Stimulated activated CD4-positive, alpha-beta T cell treated with anti-CD3 and anti-CD28 coated beads, Interleukin-12 subunit alpha, Interleukin-12 subunit beta, amount 100 ng/mL, for 24 hours (primary cell): ENCODE data around the gene FBXO27.
"Not testable (repeated sequence)": the region's sequence is repeated elsewhere in the genome, so short reads cannot be mapped to it uniquely, and the experiment has no call there.

Experiments
- DNase-seq, 2 experiments: peaks; one replicate each; pipeline ENCODE4 v3.0.0-alpha.2; 2020; ENCODE audit warnings: low read depth in 2 of 2

The FBXO27 gene, protein sequence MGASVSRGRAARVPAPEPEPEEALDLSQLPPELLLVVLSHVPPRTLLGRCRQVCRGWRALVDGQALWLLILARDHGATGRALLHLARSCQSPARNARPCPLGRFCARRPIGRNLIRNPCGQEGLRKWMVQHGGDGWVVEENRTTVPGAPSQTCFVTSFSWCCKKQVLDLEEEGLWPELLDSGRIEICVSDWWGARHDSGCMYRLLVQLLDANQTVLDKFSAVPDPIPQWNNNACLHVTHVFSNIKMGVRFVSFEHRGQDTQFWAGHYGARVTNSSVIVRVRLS

DNA sequence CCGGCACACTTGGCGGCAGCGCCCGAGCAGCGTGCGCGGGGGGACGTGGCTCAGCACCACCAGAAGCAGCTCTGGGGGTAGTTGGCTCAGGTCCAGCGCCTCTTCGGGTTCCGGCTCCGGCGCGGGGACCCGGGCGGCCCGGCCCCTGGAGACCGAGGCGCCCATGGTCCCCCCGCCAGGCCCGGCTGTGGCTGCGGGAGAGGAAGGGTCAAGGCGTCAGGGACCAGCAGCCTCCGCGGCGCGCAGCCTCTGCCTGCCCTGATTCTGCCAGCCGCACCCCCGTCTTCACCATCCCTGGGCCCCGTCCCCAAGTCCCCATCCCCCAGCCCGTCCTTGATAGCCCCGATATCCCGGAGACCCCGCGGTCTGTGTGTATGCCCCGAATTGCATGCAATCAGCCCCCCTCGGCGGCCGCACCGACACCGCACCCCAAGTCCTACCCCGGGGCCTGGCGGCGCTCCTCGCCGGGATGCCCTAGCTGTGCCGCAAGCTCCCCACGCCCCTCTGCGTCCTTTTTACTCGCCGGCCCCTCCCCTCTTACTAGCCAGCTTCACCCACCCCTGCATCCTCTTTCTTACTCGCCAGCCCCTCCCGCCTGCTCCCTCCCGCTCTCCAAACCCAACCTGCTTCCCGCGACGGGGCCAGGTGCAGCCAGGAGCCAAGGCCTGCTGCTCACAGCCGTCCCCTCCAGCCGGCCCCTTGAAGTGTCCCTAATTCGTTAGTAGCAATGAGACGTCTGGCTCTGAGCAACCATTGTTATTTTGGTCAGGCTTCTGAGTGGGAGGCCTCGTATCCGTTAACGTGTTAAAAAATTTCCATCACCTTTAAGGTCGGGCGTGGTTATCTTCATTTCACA, at the start of gene FBXO27:
Gene FBXO27 (minus strand): TSS at position 487 of the 856 bp plus-strand sequence. CDS start 322 bp downstream, at position 165.
- no peak for DNase-seq

DNA sequence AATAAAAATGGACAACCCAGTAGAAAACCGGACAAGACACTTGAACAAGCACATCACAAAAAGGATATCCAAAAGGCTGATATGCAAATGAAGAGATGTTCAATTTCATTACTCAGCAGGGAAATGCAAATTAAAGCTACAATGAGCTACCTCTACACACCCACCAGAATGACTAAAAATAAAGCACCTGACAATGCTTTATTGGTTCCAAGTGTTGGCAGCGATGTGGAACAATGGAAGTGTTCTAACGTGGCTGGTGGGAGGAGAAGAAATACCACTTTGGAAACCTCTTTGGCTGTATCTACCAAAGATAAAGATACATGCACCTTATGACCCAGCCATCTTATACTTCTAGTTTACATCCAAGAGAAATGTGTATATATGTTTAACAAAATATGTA, 48.1 kb upstream of the FBXO27 start:
- no peak for DNase-seq

DNA sequence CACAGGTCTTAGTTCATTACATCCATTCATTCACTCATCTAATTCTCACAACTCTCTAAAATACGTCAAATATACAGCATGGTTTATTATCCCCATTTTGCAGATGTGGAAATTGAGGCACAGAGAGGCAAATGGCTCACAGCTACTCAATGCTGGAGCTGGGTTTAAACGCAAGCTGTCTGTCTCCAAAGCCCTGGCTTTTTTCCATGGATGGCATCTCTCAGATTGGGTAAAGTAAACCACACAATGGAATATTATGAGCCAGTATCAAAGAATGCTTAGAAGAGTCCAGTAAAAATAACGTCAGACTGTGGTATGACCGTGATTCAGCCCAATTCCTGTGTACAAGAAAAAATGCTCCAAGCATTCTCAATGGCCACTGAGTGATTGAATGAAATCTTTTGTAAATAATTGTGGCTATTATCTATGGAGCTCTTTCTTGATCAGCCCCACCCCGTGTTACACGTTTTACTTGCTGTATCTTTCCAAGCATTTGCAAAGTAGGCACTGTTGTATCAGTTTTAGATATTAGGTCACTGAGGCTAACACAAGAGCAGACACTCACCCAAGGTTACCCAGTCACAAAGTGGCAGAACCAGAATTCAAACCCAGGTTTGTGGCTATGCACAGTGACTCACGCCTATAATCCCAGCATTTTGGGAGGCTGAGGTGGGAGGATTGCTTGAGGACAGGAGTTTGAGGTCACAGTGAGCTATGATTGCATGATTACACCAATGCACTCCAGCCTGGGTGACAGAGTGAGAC, 46.3 kb upstream of the FBXO27 start:
- no peak for DNase-seq

DNA sequence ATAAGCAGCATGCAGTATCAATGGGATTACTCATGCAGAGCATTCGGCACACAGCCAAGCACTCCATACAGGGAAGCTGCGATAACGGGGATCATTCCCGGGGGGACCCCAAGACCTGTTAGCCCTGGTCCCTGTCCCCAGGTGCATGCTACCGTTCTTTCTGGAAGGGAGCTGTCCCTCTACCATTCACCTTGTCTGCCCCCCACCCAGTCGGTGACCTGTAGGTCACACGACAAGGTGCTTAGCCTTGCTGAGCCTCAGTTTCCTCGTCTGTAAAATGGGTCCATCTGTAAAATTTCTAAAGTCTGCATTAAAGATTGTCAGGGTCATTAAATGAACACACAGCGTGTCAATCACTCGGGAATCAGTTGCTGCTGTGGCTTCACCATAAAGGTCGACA, 45.0 kb upstream of the FBXO27 start:
- DNase-seq = no peak

DNA sequence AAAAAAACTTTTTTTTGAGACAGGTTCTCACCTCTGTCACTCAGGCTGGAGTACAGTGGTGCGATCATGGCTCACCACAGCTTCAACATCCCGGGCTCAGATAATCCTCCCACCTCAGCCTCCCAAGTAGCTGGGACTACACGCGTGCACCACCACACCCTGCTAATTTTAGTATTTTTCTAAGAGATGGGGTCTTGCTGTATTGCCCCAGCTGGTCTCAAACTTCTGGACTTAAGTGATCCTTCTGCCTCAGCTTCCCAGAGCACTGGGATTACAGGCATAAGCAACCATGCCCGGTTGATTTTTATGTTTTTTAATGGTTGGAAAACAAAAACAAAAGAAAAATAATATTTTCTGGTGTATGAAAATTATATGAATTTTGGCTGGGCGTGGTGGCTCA, 42.6 kb upstream of the FBXO27 start:
- DNase-seq = no peak

DNA sequence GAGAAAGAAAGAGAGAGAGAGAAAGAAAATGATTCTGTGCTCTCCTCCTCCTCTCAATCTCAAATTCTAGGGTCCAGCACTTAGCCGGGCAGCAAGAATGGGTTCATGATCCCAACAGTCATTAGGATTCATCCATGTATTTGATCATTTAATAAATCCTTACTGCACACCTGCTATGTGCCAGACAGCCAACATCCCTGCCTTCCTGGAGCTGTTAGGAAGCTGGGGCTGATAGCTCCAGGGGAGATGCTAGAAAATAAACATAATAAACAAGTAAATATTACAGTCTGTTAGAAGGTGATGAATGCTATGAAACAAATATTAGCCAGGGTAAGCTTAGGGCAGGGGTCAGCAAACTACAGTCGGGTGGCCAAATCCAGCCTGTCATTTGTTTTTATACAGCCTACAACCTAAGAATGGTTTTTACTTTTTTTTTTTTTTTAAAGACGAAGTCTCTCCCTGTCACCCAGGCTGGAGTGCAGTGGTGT, 41.9 kb upstream of the FBXO27 start:
- DNase-seq = no peak

DNA sequence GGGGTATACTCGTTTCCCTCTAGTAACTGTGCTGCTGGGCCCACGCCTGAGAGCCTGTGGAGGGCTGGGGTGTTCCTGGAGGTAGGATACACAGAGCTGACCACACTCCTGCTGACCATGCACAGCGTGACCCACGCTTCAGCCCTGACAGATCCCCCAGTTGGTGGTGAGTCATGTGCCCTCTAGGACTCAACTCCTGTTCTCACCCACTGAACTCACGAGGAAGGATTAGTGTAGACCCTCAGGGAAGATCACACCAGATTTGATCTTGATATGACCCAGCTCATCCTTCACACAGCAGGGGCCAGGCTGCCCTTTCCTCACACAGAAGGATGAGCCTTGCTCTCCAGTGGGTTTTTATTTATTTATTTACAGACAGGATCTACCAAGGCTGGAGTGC, 38.5 kb upstream of the FBXO27 start:
- no peak for DNase-seq

DNA sequence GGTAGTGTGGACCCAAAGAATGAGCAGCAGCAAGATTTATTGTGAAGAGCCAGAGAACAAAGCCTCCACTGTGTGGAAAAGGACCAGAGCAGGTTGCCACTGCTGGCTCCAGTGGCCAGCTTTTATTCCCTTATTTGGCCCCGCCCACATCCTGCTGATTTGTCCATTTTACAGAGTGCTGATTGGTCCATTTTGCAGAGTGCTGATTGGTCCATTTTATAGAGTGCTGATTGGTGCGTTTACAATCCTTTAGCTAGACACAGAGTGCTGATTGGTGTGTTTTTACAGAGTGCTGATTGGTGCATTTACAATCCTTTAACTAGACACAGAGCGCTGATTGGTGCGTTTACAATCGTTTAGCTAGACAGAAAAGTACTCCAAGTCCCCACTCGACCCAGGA, 35.9 kb upstream of the FBXO27 start:
- DNase-seq = not testable (repeated sequence)

DNA sequence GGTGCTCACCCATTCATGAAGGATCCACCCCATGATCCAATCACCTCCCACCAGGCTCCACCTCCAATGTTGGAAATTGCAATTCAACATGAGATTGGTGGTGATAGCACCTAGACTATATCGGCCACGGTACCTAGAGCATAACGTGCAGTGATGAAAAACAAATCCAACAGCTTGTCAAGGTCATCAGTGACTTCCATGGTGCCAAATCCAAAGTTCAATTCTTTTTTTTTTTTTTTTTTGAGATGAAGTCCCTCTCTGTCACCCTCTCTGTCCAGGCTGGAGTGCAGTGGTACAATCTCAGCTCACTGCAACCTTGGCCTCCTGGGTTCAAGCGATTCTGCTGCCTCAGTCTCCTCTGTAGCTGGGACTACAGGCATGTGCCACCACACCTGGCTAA, 34.8 kb upstream of the FBXO27 start:
- DNase-seq = no peak

DNA sequence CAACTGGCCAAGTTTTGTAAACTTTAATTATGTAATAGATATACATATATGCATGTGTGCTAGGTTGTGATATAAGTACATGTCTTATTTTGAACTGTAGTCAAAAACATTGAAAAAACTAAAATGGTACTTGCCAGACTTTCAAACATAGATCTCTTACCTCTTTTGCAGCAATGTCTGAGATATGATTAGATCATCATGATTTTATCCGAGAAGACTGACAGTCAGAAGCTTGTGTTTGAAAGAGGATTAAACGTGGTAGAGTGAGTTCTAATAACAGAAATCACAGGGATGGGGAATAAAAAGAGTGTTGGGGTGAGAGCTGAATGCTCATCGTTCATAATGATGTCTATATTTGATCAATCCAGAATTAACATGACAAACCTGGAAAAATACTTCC, 33.6 kb upstream of the FBXO27 start:
- DNase-seq = no peak

DNA sequence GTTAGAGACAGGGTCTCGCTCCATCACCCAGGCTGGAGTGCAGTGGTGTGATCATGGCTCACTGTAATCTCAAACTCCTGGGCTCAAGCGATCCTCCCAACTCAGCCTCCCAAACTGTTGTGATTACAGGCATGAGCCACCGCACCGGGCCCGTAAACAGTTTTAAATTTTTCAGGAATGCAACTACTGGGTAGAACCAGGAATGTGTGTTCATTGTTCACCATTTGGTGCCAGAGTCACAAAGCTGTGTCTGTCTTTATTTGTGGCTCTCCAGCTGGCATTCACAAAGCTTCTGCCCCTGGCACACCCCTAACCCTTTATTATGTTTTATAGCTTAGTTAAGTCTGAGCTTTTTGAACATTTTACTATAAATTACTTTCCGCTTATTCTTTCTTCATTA, 32.1 kb upstream of the FBXO27 start:
- no peak for DNase-seq

DNA sequence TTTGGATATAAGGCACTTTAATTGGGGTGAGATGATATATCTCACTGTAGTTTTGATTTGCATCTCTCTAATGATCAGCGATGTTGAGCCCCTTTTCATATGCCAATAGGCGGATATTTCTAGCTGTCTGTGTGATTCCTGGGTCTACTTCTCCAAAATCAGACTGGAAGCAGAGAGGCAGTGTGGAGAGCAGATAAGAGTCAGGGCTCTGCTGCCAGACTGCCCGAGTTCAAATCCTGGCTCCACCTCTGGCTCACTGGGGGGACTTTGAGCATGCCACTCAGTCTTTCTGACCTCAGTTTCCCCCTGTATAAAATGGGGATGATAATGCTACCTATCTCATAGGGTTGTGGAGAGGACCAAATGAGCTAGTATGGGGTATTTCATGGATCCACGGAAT, 27.8 kb upstream of the FBXO27 start:
- DNase-seq = no peak

DNA sequence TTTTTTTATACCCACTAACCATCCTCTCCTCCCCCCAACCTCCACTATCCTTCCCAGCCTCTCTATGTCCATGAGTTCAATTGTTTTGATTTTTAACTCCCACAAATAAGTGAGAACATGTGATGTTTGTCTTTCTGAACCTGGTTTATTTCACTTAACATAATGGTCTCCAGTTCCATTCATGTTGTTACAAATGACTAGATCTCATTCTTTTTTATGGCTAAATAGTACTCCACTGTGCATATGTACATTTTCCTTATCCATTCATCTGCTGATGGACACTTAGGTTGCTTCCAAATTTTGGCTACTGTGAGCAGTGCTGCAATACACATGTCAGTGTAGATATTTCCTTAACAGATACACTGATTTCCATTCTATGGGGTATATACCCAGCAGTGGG, 27.0 kb upstream of the FBXO27 start:
- no peak for DNase-seq

DNA sequence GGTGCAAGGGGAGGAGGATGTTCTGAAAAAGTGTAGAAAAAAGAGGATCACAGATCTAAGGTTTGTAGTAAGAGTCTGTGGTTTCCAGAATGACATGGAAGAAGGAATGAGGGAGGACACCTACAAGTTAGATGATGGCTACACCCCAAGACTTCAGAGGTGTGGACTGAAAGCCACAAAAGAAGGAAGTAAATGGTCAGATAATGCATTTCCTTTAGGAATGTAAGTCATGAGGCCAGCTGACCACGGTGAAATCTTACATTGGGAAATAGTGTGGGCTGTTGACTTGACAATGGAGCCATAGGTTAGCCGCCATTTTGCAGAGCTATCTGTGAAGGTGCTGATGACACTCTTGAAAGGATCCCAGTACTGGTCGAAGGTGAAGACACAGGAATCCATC, 25.3 kb upstream of the FBXO27 start:
- no peak for DNase-seq

DNA sequence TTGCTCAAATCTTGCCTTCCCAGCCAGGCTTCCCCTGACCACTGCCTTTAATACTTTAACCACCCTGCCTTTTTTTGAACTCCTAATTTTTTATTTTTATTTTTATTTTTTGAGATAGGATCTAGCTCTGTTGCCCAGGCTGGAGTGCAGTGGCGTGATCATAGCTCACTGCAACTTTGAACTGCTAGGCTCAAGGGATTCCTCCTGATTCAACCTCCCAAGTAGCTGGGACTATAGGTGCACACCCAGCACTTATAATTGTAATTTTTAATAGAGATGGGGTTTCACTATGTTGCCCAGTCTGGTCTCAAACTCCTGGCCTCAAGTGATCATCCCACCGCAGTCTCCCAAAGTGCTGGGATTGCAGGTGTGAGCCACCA, 21.7 kb upstream of the FBXO27 start:
- no peak for DNase-seq

DNA sequence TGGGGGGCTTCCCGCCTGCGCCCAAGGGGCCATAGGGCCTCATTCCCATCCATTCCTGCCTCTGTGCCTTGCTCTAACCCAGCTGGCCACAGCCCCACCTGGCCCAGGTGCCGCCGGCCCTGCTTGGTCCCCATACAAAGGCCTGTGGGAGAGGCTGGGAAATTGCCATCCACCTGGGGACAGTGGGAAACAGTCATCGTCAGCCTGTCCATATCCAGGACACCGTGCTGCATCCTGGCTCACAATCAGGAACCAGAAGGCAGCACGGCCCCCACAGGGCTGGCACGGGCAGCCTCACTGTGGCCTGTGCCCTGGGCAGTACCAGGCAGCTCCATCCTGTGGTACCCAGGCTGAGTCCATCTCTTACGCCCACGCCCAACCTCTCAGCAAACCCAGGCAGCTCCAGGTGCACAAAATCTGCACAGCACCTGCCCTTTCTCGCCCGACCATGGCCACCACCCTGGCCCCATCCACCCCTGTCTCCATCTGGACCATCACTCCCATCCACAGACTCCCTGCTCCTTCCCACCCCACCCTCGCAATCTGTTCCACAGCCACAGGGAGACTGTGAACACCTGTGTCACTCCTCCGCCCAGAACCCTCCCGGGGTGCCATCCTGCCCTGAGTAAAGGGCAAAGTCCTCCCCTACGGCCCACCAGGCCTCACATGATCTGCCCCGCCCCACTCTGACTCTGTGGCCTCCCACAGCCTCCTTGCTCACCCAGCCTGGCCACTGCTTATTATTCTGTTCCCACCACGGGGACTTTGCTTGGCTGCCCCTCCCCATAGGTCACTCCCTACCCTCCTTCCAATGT, 21.1 kb upstream of the FBXO27 start:
- no peak for DNase-seq

DNA sequence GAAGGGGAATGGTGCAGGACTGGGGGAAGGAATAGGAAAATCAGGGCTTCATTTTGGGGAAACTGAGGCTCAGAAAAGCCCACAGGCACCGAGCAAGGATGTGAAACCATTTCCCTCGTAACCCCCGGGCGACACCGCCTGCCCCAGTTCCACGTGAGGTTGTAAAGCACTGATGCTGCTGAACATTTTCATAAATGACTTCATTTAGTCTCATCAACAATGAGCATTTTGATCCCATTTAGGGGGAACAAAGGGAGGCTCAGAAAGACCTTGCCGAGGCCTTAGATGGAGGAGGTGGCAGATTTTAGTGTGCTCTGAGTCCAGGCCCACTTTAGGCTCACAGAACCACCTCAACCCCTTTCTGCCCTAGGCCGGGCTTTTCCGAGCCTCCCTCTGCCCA, 20.5 kb upstream of the FBXO27 start:
- DNase-seq = no peak

DNA sequence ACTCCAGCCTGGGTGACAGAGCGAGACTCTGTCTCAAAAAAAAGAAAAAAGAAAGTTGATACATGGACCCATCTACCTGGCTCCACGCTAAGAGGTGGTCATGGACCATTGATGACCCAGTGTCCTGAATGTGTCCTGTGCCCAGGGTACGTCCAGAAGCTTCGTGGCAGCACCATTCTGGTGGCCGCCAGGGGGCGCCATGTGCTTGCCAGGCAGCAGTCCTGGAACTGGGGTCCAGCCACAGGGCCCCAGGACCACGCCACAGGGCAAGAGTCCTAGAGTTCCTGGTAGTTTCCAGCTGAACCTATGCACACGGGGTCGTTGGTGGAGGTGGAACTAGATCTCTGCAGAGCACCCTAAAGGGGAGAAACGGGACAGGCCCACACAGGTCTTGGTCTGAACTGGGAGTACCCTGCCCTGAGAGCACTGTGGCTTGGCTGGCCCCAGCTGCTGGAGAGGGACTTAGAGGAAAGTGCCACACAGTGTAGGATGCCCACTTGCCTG, 19.9 kb upstream of the FBXO27 start:
- DNase-seq = peak; percentile 25 to 60

DNA sequence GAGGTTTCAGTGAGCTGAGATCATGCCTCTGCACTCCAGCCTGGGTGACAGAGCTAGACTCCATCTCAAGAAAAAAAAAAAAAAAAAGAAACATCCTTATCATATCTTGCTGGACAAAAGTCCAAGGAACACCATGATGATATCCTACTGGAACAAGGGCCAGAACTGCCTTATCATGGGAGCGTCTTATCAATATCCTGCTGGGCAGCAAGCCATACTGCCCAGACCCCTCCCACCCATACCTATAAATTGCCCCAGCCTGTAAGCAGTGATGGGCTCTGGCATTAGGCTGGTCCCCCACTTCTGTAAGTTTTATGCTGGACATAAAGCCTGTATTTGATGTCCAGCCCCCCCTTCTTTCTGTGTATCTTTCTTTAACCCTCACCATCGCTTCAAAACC, 14.7 kb upstream of the FBXO27 start:
- DNase-seq = no peak

DNA sequence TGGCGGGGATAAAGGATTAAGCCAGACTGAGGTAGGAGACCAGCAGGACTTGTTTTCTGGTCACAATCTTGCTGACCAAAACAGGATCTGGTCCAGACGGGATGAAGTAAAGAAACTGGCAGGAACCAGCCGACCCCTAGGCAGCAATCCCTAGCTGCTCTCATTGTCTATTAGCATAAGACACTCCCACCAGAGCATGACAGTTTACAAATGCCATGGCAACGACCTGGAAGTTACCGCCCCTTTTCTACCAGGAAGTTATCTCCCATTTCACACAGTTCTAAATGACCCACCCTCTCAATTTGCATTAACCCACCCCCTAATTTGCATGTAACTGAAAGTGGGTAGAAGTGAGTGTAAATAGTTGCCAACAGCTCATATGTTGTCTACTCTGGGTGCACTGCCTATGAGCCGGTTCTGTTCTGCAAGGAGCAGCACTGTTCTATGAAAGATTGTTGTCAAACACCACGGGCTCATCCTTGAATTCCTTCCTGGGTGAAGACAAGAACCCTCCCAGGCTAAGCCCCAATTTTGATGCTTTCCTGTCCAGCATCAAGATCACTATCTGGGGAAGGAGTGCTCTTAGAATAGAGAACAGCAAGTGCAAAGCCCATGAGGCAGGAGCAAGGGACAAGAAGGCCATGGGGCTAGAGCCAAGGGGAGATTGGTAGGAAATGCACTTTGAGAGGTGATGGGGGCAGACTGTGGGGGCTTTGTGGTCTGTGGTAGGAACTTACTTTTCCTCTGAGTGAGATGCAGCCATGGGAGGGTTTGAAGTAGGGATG, 13.9 kb upstream of the FBXO27 start:
- DNase-seq = no peak

DNA sequence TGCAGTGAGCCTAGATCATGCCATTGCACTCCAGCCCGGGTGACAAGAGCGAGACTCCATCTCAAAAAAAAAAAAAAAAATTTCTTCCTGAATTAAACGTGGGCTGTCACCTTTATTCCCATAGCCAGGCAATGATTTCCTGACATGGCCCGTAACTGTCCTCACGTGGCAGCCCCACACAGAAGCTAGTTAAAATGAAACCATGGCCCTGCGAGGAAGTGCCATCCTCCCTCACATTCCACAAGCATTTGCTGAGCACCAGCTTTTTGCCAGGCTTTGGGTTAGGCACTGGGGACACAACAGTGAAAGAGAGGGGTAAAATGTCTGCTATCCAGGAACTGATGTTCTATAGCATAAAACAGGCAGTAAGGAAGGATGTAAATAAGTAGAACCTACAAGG, 13.2 kb upstream of the FBXO27 start:
- no peak for DNase-seq
